GM18519 (cell line): Measurements from ENCODE around the gene RIOK2.
"Not testable (repeated sequence)": the region's sequence is repeated elsewhere in the genome, so short reads cannot be mapped to it uniquely, and the experiment has no call there.

ENCODE experiments used
- ATAC-seq: cut with Tn5 transposase; IDR thresholded peaks from one replicate; pipeline ENCODE4 v1.9.1; 2021; ENCODE audit warnings: mild to moderate bottlenecking, moderate library complexity; ENCODE audit not compliant: unreplicated experiment, low FRiP score

The RIOK2 gene

GRCh38 chr5:97183100-97183929 is at the start of gene RIOK2:
RIOK2 (minus strand) TSS chr5:97183247; CDS start chr5:97183191, 56 bp downstream.
- ATAC-seq: peak; percentile 90

DNA sequence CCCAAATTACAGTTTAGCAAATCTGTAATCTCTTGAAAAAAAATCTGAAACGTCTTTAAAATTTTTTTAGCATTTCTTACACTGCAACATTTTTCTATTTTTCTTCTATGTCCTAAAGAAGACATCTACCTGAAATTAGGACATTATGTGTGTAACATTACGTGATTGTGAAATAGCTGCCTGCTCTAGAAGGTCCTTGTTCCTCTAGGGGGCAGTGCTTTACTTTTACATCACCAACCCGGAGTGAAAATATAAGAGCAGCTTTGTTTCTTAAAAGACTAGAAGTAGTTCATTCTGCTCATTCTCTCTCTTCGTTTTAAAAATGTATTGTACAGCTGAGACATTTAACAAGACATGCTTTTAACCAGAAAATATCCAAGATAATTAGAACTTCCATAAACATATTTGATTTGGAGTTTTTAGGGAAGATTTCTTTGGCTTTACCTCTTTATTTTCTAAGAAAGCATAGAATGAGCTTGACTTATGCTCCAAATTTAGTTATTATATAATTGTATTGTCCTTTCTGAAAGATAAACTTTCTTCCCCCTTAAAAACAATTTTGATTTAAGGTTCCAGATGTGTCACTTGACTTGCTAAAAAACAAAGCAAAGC is 48.1 kb upstream of the RIOK2 start:
- peak; percentile 94 for ATAC-seq

GRCh38 chr5:97229688-97230285 is 46.7 kb upstream of the RIOK2 start:
- ATAC-seq: no peak

DNA sequence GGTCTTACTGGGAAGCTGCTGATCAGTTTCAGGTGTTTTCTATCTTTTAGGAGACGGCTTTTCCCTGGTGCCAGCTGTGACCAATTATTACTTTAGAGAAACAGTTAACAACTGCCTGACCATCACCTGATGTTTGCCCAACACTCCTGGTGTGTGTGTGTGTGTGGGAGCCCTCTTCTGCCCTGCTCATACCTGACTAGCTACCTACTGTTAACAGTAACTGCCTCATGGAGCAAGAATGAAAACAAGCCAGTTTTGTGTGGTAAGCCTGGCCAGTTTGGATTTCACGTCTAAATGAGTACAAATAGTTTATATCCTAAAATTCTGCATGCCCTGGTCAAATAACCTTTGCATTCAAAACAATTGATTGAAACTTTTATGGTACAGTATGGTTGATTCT is 46.1 kb upstream of the RIOK2 start:
- no peak for ATAC-seq

DNA sequence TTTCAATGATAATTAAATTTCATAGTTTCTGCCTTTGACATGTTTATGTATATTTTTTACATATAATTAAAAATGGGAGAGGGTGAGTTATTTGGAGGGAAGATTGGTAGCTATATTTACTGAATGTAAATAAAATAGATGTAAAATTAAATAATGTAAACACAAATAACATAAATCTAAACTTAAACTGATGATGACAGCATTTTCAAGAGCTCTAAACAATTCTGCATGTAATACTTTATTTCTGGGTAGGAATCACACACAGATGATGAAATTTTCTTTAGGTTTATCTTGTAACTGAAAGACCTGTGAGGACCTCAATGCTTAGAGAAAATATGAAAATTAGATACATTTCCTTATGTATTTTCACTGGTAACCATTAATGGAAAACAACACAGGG is 42.2 kb upstream of the RIOK2 start:
- no peak for ATAC-seq

DNA sequence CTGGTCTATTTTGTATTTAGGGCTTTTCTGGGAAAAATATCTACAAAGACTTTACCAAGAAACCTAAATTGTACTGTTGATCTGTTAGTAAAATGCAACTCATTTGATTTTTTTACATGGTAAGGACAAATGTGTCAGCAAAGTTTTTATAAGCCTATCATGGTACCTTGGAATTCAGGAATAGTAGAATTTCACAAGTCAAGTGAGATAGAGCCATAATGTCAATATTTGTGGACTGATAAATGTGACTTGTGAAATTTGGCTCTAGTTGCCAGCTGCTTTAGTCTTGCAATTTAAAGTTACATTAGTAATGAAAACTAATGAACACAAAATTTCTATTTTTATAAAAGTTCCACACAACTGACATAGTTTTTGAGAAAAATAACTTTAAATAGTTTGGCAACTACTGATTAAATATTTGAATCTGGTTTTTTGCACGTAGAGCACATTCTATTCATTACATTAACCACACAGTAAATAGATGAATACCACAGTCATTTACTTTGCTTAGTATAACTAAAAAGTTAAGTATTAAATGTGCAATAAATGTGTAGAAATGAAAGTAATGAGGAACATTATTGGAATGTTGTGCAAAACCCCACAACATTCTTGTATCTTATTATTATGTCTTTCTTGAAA is 41.2 kb upstream of the RIOK2 start:
- no peak for ATAC-seq

- no peak for ATAC-seq
Observed at GRCh38 chr5:97223596-97223995, 40.5 kb upstream of the RIOK2 start.

GRCh38 chr5:97209343-97209742 is 26.3 kb upstream of the RIOK2 start:
- no peak for ATAC-seq

- no peak for ATAC-seq
Observed at GRCh38 chr5:97208714-97209113, 25.7 kb upstream of the RIOK2 start.

- ATAC-seq: no peak
Observed at GRCh38 chr5:97208184-97208713, 25.2 kb upstream of the RIOK2 start.

- no peak for ATAC-seq
Observed at GRCh38 chr5:97194366-97194765, 11.3 kb upstream of the RIOK2 start.

DNA sequence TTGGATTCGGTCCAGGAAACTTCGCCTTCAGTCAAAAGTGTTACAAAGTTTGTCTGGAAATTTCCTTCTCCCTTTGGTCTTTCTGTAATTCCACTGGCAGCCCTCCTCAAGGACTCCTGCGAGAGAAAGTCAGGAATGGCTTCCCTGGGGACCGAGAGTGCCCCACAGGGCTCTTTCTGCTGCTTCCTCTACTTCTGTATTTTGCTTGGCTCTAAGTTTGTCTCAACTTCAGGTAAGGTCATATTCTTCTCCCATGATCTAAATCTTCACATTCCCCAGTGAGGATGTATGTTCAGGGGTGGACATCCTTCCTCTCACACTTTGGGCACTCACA is 10.3 kb upstream of the RIOK2 start:
- ATAC-seq: no peak

GRCh38 chr5:97192580-97193354 is 9.7 kb upstream of the RIOK2 start:
- ATAC-seq: no peak

DNA sequence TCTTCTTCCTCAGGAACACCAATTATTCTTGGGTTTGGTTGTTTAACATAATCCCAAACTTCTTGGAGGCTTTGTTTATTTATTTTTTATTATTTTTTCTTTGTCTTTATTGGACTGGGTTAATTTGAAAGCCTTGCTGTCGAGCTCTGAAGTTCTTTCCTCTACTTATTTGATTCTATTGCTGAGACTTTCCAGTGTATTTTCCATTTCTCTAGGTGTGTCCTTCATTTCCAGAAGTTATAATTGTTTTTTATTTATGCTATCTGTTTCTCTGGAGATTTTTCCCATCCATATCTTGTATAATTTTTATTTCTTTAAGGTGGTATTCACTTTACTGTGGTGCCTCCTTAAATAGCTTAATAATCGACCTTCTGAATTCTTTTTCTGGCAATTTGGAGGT is 8.8 kb upstream of the RIOK2 start:
- ATAC-seq: no peak

DNA sequence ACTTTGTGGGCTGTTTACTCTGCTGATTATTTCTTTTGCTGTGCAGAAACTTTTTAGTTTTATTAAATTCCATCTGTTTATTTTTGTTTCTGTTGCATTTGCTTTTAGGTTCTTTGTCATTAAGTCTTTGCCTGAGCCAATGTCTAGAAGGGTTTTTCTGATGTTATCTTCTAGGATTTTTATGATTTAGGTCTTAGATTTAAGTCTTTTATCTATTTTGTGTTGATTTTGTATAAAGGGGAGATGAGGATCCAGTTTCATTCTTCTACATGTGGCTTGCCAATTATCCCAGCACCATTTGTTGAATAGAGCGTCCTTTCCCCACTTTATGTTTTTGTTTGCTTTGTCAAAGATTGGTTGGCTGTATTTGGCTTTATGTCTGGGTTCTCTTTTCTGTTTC is 6.5 kb upstream of the RIOK2 start:
- not testable (repeated sequence) for ATAC-seq

DNA sequence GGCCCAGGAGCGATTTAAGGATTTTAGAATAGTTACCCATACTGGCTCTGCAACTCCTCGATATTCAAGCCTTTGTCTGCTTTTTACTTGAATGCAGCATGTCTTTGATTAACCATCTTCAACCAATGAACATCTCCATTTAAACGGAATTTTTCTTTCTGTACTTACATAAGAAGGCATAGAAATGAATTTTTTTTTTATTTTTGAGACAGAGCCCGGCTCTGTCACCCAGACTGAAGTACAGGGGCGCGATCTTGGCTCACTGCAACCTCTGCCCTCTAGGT is 825 bp upstream of the RIOK2 start:
- no peak for ATAC-seq

DNA sequence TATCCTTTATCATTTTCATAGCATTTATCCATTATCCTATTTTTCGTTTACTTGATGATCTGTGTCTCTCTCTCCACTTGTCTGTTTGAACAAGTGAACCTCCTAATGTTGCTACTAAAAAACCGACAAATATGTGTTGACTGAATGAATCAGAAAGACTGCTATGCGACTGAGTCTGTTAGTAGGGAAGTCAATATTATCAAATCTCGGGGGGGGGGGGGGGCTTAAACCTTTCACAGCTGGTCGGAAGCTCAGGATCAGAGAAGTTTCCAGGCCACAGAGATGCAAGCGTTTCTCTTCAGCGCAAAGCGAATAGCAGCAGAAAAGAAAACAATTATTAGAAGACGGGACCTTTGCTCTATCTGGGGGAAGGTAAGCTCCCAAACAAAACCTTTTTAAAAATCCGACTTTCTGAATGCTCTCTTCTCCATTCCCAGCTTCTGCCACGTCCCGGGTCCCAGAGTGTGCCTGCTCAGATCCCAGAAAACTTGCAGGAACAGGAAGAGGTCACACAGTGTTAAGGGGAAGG is 412 bp downstream of the RIOK2 start:
- no peak for ATAC-seq

DNA sequence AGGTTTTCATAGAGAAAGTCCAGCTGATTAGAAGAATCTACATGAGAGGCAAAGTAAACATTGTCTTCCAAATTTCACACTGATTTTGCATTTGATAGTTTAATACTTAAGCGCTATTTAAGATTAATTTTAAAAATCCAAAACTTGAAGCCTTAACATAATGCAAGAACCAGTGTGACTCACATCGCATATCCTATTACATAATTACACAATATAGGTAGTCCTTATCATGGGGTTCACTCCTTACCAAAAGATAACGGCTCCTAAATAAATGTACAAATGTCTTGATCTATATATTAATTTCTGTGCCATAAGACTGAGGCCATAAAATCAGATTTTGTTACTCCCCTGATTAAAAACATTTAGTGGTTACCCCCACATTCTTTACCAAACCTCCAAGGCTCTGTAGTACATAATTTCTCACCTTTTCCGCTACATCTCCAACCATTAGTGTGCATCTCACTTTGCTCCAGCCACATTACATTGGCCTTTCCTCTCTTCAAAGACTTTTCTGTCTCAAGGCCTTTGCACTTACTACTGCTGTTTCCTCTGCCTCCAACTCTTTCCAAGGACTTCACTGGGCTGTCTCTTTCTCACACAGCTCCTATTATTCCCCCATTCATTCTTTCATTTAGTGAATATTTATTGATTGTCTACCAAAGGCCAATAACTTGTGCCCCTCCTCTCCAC is 1.0 kb downstream of the RIOK2 start:
- ATAC-seq: no peak

- not testable (repeated sequence) for ATAC-seq
Observed at GRCh38 chr5:97179457-97179856, 3.6 kb downstream of the RIOK2 start.

- ATAC-seq: no peak
Observed at GRCh38 chr5:97172227-97172626, 10.8 kb downstream of the RIOK2 start.
